Thyroid gland (tissue), 4 donors: ENCODE measurements around the gene ZNF14. TPM values are rescaled to one million over a fixed set of nuclear protein-coding genes. Genes with fewer than 3 reads are reported as not detected.
"Not testable (repeated sequence)": the region's sequence is repeated elsewhere in the genome, so short reads cannot be mapped to it uniquely, and the experiment has no call there.

ENCODE experiments used
- DNase-seq, 2 donors: peaks; one replicate each; pipeline ENCODE4 v3.0.0-alpha.2; 2019
- H3K27ac ChIP-seq, 3 donors: fragments of 200-600 bp; sonication (generic); 1 replicate in 2 of 3; 2 replicates in 1 of 3; pipeline ENCODE4 v1.5.1; 2016 to 2019; ENCODE audit warnings: mild to moderate bottlenecking in 1 of 3, moderate library complexity in 1 of 3
- H3K27me3 ChIP-seq: fragments of 200-600 bp; sonication (generic); one replicate; pipeline ENCODE4 v1.5.1; 2019
- H3K36me3 ChIP-seq, 2 donors: fragments of 200-600 bp; sonication (generic); one replicate each; pipeline ENCODE4 v1.5.1; 2016 to 2019
- H3K4me1 ChIP-seq, 2 donors: fragments of 200-600 bp; sonication (generic); one replicate each; pipeline ENCODE4 v1.5.1; 2017 to 2019
- H3K4me3 ChIP-seq, 3 donors: fragments of 200-600 bp; sonication (generic); replicated peaks in 1 of 3; 1 replicate in 2 of 3; 2 replicates in 1 of 3; pipeline ENCODE4 v1.5.1; 2016; ENCODE audit warnings: mild to moderate bottlenecking in 1 of 3
- H3K9me3 ChIP-seq: fragments of 200-600 bp; sonication (generic); one replicate; pipeline ENCODE4 v1.5.1; 2017
- POLR2A ChIP-seq, 2 donors: fragments of 450-650 bp; IDR thresholded peaks; one replicate each; pipeline ENCODE4 v1.6.1; 2017; ENCODE audit warnings: antibody characterized with exemption in 2 of 2, mild to moderate bottlenecking in 2 of 2, moderate library complexity in 1 of 2
- WGBS, 2 donors: methylation state at CpG; one replicate each; pipeline ENCODE4 v1.1.5; 2017; 5-methylcytosine and 5-hydroxymethylcytosine counted together
- intact Hi-C: fragments of 100-400 bp; cut with DNase I; formaldehyde crosslinking; loops from one replicate; pipeline ENCODE4 v1.15.1; 2023
- total RNA-seq, 4 donors: library from RNA; depleted of rRNA; stranded (reverse); fragments of >200 nt; gene quantifications; one replicate each; pipeline ENCODE4 v1.2.3, GENCODE V29; 2016
- TF ChIP-seq, protein P1 (sequence below), 6 experiments: fragments of 200-600 bp in 3 of 6; fragments of 450-650 bp in 3 of 6; sonication (generic) in 3 of 6; IDR thresholded peaks; one replicate each; pipeline ENCODE4 v1.5.1; 2016 to 2019; ENCODE audit warnings: antibody characterized with exemption in 6 of 6, mild to moderate bottlenecking in 2 of 6, inconsistent platforms in 1 of 6, moderate library complexity in 1 of 6

The ZNF14 gene
- total RNA-seq, 4 donors from 2014 or later: 13.8 to 21.1 (median 17.7) TPM

DNA sequence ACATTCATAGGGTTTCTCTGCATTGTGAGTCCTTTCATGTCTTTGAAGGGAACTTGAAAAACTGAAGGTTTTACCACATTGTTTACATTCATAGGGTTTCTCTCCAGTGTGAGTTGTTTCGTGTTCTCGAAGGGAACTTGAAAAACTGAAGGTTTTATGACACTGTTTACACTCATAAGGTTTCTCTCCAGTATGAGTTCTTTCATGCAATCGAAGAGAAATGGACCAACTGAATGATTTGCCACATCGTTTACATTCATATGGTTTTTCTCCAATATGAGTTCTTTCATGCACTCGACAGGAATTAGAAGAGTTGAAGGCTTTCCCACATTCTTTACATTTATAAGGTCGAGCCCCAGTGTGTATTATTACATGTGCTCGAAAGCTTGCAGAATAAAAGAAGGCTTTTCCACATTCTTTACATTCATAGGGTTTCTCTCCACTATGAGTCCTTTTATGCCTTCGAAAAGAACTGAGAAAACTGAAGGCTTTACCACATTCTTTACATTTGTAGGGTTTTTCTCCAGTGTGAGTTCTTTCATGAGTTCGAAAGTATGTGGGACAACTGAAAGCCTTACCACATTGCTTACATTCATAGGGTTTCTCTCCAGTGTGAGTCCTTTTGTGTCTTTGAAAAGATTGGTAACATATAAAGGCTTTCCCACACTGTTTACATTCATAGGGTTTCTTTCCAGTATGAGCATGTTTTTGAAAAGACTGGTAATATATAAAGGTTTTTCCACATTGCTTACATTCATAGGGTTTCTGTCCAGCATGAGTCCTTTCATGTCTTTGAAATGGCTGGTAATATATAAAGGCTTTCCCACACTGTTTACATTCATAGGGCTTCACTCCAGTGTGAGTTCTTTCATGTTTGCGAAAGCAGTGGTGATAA is 20.7 kb downstream of the ZNF14 start:
- peaks cover 28% of the 10 kb centered on the region for H3K9me3 ChIP-seq

DNA sequence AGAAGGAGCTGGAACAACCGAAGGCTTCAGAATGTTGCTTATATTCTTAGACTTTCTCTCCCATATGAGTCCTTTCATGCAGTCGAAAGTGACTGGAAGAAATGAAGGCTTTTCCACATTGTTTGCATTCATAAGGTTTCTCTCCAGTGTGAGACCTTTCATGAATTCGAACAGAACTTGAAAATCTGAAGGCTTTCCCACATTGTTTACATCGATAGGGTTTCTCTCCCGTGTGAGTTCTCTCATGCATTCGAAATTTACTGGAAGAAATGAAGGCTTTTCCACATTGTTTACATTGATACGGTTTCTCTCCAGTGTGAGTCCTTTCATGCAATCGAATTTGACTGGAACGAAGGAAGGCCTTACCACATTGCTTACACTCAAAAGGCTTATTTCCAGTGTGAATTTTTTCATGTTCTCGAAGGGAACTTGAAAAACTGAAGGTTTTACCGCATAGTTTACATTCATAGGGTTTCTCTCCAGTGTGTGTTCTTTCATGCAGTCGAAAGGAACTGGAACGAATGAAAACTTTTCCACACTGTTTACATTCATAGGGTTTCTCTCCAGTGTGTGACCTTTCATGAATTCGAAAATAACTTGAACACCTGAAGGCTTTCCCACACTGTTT is 21.5 kb downstream of the ZNF14 start:
- intact Hi-C loops: loop anchor here (5.0 to 10.0 kb wide), 2 partner anchors 123 to 181 kb away; no protein-coding TSS in a partner anchor
- DNase-seq: no peak
- Histone ChIP-seq H3K27ac (no peak overlapping the region), H3K4me3 (no peak overlapping the region), H3K4me1 (no peaks in the 10 kb centered on the region), H3K9me3 (peaks cover 28% of the 10 kb centered on the region), H3K27me3 (no peaks in the 10 kb centered on the region), H3K36me3 (peaks cover 30% of the 10 kb centered on the region in 2 donors)
- TF ChIP-seq POLR2A (IDR thresholded peaks at IDR 0.05): no peak
- TF ChIP-seq, protein P1, sequence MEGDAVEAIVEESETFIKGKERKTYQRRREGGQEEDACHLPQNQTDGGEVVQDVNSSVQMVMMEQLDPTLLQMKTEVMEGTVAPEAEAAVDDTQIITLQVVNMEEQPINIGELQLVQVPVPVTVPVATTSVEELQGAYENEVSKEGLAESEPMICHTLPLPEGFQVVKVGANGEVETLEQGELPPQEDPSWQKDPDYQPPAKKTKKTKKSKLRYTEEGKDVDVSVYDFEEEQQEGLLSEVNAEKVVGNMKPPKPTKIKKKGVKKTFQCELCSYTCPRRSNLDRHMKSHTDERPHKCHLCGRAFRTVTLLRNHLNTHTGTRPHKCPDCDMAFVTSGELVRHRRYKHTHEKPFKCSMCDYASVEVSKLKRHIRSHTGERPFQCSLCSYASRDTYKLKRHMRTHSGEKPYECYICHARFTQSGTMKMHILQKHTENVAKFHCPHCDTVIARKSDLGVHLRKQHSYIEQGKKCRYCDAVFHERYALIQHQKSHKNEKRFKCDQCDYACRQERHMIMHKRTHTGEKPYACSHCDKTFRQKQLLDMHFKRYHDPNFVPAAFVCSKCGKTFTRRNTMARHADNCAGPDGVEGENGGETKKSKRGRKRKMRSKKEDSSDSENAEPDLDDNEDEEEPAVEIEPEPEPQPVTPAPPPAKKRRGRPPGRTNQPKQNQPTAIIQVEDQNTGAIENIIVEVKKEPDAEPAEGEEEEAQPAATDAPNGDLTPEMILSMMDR (IDR thresholded peaks at IDR 0.05): no peak
- 97 to 98% methylated on average over 14 of the region's 14 CpGs for WGBS, 2 donors

More for the DNA sequence above, 20.7 kb downstream of the ZNF14 start:
- DNase-seq: no peak
- no peak overlapping the region for H3K4me3 ChIP-seq
- H3K36me3 ChIP-seq: peaks cover 30% of the 10 kb centered on the region in 2 donors
- no peak for TF ChIP-seq POLR2A (IDR thresholded peaks at IDR 0.05)
- TF ChIP-seq, protein P1 (IDR thresholded peaks at IDR 0.05): no peak
- no peaks in the 10 kb centered on the region for H3K4me1 ChIP-seq
- 97 to 98% methylated on average over 10 of the region's 10 CpGs for WGBS, 2 donors
- intact Hi-C loops: loop anchor here (5.0 to 10.0 kb wide), 2 partner anchors 123 to 180 kb away; no protein-coding TSS in a partner anchor
- H3K27me3 ChIP-seq: no peaks in the 10 kb centered on the region
- no peak overlapping the region for H3K27ac ChIP-seq

DNA sequence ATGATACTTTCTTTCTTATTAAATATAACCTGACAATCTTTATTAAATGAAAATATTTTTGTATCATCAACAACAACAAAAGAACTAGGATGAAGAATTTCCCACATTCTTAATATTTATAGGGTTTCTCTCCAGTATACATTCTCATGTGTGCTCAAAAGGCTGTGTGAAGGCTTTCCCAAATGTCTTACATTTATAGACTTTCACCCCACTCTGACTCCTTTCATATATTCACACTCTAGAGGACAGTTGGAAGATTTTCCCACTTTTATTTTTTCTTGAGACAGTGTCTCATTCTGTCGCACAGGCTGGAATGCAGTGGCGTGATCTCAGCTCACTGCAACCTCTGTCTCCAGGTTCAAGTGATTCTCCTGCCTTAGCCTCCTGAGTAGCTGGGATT is 22.4 kb downstream of the ZNF14 start:
- Histone ChIP-seq H3K9me3 (peaks cover 28% of the 10 kb centered on the region), H3K27ac (no peak overlapping the region), H3K27me3 (no peaks in the 10 kb centered on the region), H3K36me3 (peaks cover 30% of the 10 kb centered on the region in 2 donors), H3K4me3 (no peak overlapping the region), H3K4me1 (no peaks in the 10 kb centered on the region)
- DNase-seq: no peak
- TF ChIP-seq, protein P1 (IDR thresholded peaks at IDR 0.05): no peak
- no peak for TF ChIP-seq POLR2A (IDR thresholded peaks at IDR 0.05)
- WGBS, 2 donors: 96 to 97% methylated on average over 2 of the region's 2 CpGs
- intact Hi-C loops: loop anchor here (5.0 to 10.0 kb wide), 2 partner anchors 124 to 182 kb away; no protein-coding TSS in a partner anchor

DNA sequence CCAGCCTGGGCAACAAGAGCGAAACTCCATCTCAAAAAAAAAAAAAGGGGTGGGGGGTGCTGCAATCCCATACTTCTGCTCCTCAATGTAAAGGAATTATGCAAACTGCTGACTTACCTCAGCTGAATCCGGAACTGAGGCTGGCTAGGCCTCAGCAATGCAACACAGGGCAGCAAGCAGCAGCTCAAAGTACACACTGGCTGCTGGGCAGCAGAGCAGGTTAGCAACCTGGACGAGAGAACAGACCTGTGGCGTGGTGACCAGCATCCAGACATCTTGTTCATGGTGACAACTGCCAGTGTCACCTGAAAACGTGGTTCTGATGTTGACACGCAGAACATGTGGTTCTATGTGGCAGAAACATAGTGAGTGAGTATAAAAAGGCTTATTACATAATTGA is 28.1 kb downstream of the ZNF14 start:
- intact Hi-C loops: no loop called here
- no peaks in the 10 kb centered on the region for H3K36me3 ChIP-seq
- no peaks in the 10 kb centered on the region for H3K27me3 ChIP-seq
- 87 to 94% methylated on average over 6 of the region's 6 CpGs for WGBS, 2 donors
- H3K4me1 ChIP-seq: no peaks in the 10 kb centered on the region
- H3K27ac ChIP-seq: no peak overlapping the region
- DNase-seq: no peak
- no peak overlapping the region for H3K4me3 ChIP-seq
- no peak for TF ChIP-seq POLR2A (IDR thresholded peaks at IDR 0.05)
- TF ChIP-seq, protein P1 (IDR thresholded peaks at IDR 0.05): no peak
- H3K9me3 ChIP-seq: peaks cover 5% of the 10 kb centered on the region

DNA sequence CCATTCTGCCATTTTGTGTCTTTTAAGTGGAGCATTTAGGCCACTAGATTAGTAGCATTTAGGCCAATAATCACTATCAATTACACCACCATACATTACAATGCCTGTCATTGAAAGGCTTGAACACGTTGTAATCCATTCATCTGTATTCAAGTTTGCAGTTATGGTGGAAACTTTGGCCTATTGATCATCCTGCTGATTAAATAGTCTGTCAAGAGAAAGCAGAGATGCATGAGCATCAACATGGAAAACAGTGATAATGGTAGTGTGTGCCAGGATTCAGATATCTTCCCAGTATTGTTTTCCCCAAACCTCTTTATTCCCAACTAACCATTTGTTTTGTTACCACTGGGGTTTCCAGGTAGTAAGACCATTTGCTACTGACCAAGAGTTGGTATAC is 32.4 kb downstream of the ZNF14 start:
- not testable (repeated sequence) for H3K36me3 ChIP-seq

More for the DNA sequence above, 32.4 kb downstream of the ZNF14 start:
- H3K27ac ChIP-seq, DNase-seq, H3K9me3 ChIP-seq, H3K4me3 ChIP-seq, H3K4me1 ChIP-seq, H3K27me3 ChIP-seq, intact Hi-C loops: not testable (repeated sequence)
- WGBS, 2 donors: 96 to 100% methylated on average over 1 of the region's 1 CpG
